ENCODE results near the gene PTH2.
A peak's percentile ranks its signal among the peaks of the same experiment; 100 is the strongest.

PTH2 gene

GRCh38 chr19:49430678-49431329 lies 7.6 kb upstream of the PTH2 start:
- H3K4me1 ChIP-seq (ENCODE audit: insufficient read depth, low read length), result peaks cover 9% of the 10 kb centered on the region; the same call in 1 of the 2 replicates
- no peaks in the 10 kb centered on the region for H3K9me3 ChIP-seq (ENCODE audit: control insufficient read depth, insufficient read depth, low read length)
- H3K36me3 ChIP-seq (ENCODE audit: insufficient read depth, low read length), result no peaks in the 10 kb centered on the region
- H3K9ac ChIP-seq (ENCODE audit: low read depth, low read length), result no peak overlapping the region

GRCh38 chr19:49430172-49430677 lies 7.0 kb upstream of the PTH2 start:
- no peak overlapping the region for H3K9ac ChIP-seq (ENCODE audit: low read depth, low read length)
- H3K4me1 ChIP-seq (ENCODE audit: insufficient read depth, low read length), result peaks cover 9% of the 10 kb centered on the region; the same call in 1 of the 2 replicates
- no peaks in the 10 kb centered on the region for H3K9me3 ChIP-seq (ENCODE audit: control insufficient read depth, insufficient read depth, low read length)
- no peaks in the 10 kb centered on the region for H3K36me3 ChIP-seq (ENCODE audit: insufficient read depth, low read length)

- H3K9ac ChIP-seq (ENCODE audit: low read depth, low read length), result peak overlapping the region; percentile 55; the same call in 1 of the 2 replicates
Measured at GRCh38 chr19:49428547-49429451, 5.6 kb upstream of the PTH2 start.

GRCh38 chr19:49427855-49428546 lies 4.8 kb upstream of the PTH2 start:
- peak overlapping the region; percentile 55 for H3K9ac ChIP-seq (ENCODE audit: low read depth, low read length)
- no peaks in the 10 kb centered on the region for H3K9me3 ChIP-seq (ENCODE audit: control insufficient read depth, insufficient read depth, low read length)
- H3K36me3 ChIP-seq (ENCODE audit: insufficient read depth, low read length), result no peaks in the 10 kb centered on the region
- peaks cover 14% of the 10 kb centered on the region; the same call in 1 of the 2 replicates for H3K4me1 ChIP-seq (ENCODE audit: insufficient read depth, low read length)

More at GRCh38 chr19:49428547-49429451, 5.6 kb upstream of the PTH2 start:
- Histone ChIP-seq H3K4me1 (ENCODE audit: insufficient read depth, low read length) (peaks cover 11% of the 10 kb centered on the region; the same call in 1 of the 2 replicates), H3K9me3 (ENCODE audit: control insufficient read depth, insufficient read depth, low read length) (no peaks in the 10 kb centered on the region), H3K36me3 (ENCODE audit: insufficient read depth, low read length) (no peaks in the 10 kb centered on the region)

- peaks cover 14% of the 10 kb centered on the region; the same call in 1 of the 2 replicates for H3K4me1 ChIP-seq (ENCODE audit: insufficient read depth, low read length)
- no peaks in the 10 kb centered on the region for H3K36me3 ChIP-seq (ENCODE audit: insufficient read depth, low read length)
- no peaks in the 10 kb centered on the region for H3K9me3 ChIP-seq (ENCODE audit: control insufficient read depth, insufficient read depth, low read length)
- H3K9ac ChIP-seq (ENCODE audit: low read depth, low read length), result no peak overlapping the region
Measured at GRCh38 chr19:49427339-49427738, 4.1 kb upstream of the PTH2 start.

- Histone ChIP-seq H3K4me1 (ENCODE audit: insufficient read depth, low read length) (peaks cover 14% of the 10 kb centered on the region; the same call in 1 of the 2 replicates), H3K36me3 (ENCODE audit: insufficient read depth, low read length) (no peaks in the 10 kb centered on the region)
Measured at GRCh38 chr19:49425922-49426592, 2.8 kb upstream of the PTH2 start.

GRCh38 chr19:49425178-49425577 lies 1.9 kb upstream of the PTH2 start, which contains the start of gene GFY:
GFY (plus strand) TSS chr19:49425388; CDS start chr19:49426431, 1,043 bp downstream.
- Histone ChIP-seq H3K9me3 (ENCODE audit: control insufficient read depth, insufficient read depth, low read length) (no peaks in the 10 kb centered on the region), H3K4me1 (ENCODE audit: insufficient read depth, low read length) (peaks cover 17% of the 10 kb centered on the region; the same call in 1 of the 2 replicates), H3K9ac (ENCODE audit: low read depth, low read length) (peak within 1 kb of the TSS; percentile 22; the same call in 1 of the 2 replicates), H3K36me3 (ENCODE audit: insufficient read depth, low read length) (no peaks in the 10 kb centered on the region)

More at GRCh38 chr19:49425922-49426592, 2.8 kb upstream of the PTH2 start:
- Histone ChIP-seq H3K9ac (ENCODE audit: low read depth, low read length) (peak overlapping the region; percentile 22; the same call in 1 of the 2 replicates), H3K9me3 (ENCODE audit: control insufficient read depth, insufficient read depth, low read length) (no peaks in the 10 kb centered on the region)

- Histone ChIP-seq H3K36me3 (ENCODE audit: insufficient read depth, low read length) (no peaks in the 10 kb centered on the region), H3K9ac (ENCODE audit: low read depth, low read length) (no peak overlapping the region), H3K9me3 (ENCODE audit: control insufficient read depth, insufficient read depth, low read length) (no peaks in the 10 kb centered on the region), H3K4me1 (ENCODE audit: insufficient read depth, low read length) (peaks cover 17% of the 10 kb centered on the region; the same call in 1 of the 2 replicates)
Measured at GRCh38 chr19:49423985-49424303, 703 bp upstream of the PTH2 start.

- Histone ChIP-seq H3K9ac (ENCODE audit: low read depth, low read length) (peak overlapping the region; percentile 53; the same call in 1 of the 2 replicates), H3K4me1 (ENCODE audit: insufficient read depth, low read length) (peaks cover 17% of the 10 kb centered on the region; the same call in 1 of the 2 replicates), H3K9me3 (ENCODE audit: control insufficient read depth, insufficient read depth, low read length) (no peaks in the 10 kb centered on the region), H3K36me3 (ENCODE audit: insufficient read depth, low read length) (no peaks in the 10 kb centered on the region)
Measured at GRCh38 chr19:49422407-49423070, 702 bp downstream of the PTH2 start.

- Histone ChIP-seq H3K4me1 (ENCODE audit: insufficient read depth, low read length) (peaks cover 12% of the 10 kb centered on the region; the same call in 1 of the 2 replicates), H3K36me3 (ENCODE audit: insufficient read depth, low read length) (no peaks in the 10 kb centered on the region), H3K9ac (ENCODE audit: low read depth, low read length) (no peak overlapping the region), H3K9me3 (ENCODE audit: control insufficient read depth, insufficient read depth, low read length) (no peaks in the 10 kb centered on the region)
Measured at GRCh38 chr19:49421878-49422202, 1.4 kb downstream of the PTH2 start.

- no peaks in the 10 kb centered on the region for H3K36me3 ChIP-seq (ENCODE audit: insufficient read depth, low read length)
- peaks cover 8% of the 10 kb centered on the region; the same call in 1 of the 2 replicates for H3K4me1 ChIP-seq (ENCODE audit: insufficient read depth, low read length)
- H3K9ac ChIP-seq (ENCODE audit: low read depth, low read length), result peak overlapping the region; percentile 25; the same call in 1 of the 2 replicates
- no peaks in the 10 kb centered on the region for H3K9me3 ChIP-seq (ENCODE audit: control insufficient read depth, insufficient read depth, low read length)
Measured at GRCh38 chr19:49421039-49421877, 2.0 kb downstream of the PTH2 start.

- no peaks in the 10 kb centered on the region for H3K9me3 ChIP-seq (ENCODE audit: control insufficient read depth, insufficient read depth, low read length)
- H3K4me1 ChIP-seq (ENCODE audit: insufficient read depth, low read length), result peaks cover 8% of the 10 kb centered on the region; the same call in 1 of the 2 replicates
- H3K36me3 ChIP-seq (ENCODE audit: insufficient read depth, low read length), result no peaks in the 10 kb centered on the region
- no peak overlapping the region for H3K9ac ChIP-seq (ENCODE audit: low read depth, low read length)
Measured at GRCh38 chr19:49420227-49420626, 3.0 kb downstream of the PTH2 start.
